HCT116 (cell line): ENCODE data around the gene RBM20. TPM values are rescaled to one million over a fixed set of nuclear protein-coding genes. Genes with fewer than 3 reads are reported as not detected.

Experiments used
- ATAC-seq: fragments of 200-7000 bp; cut with Tn5 transposase; 2 replicates; pipeline ENCODE4 v1.9.1; 2020; ENCODE audit warnings: mild to moderate bottlenecking, moderate library complexity
- BruUV-seq: library from RNA; stranded (reverse); fragments of 400-500 nt; replicated peaks from 2 replicates; lab custom pipeline; 2021; lab: Mats Ljungman, UMichigan
- CTCF ChIA-PET: fragments of 300-600 bp; sonication (Branson Sonifier 250); formaldehyde crosslinking; loops from one replicate; lab custom pipeline; 2021; ENCODE audit warnings: antibody characterized with exemption; lab: Charles Lee
- POLR2A ChIA-PET: fragments of 300-600, 350-600 bp; sonication (Branson Sonifier 250); formaldehyde crosslinking; loops from one replicate; lab custom pipeline; 2021; ENCODE audit warnings: antibody characterized with exemption; lab: Charles Lee
- RAD21 ChIA-PET, 2 experiments: fragments of 300-600 bp; sonication (Branson Sonifier 250); formaldehyde crosslinking; loops; one replicate each; lab custom pipeline; 2023; ENCODE audit warnings: low total read pairs in 2 of 2; ENCODE audit not compliant: uncharacterized antibody in 2 of 2, unreplicated experiment in 2 of 2, low non-redundant PET in 1 of 2; lab: Charles Lee
- DNase-seq: peaks from one replicate; pipeline ENCODE4 v3.0.0-alpha.2; 2010; ENCODE audit warnings: low read depth, low spot score
- H2AFZ ChIP-seq: fragments of 200-600 bp; shearing (Covaris generic), sonication (generic); 2 replicates; pipeline ENCODE4 v1.6.1; 2017; ENCODE audit warnings: low read depth, mixed run types, mixed read lengths, antibody characterized with exemption, low read length; ENCODE audit not compliant: poor library complexity, severe bottlenecking
- H3K27ac ChIP-seq: 2 replicates; pipeline ENCODE4 v1.5.1; 2012; ENCODE audit warnings: low read depth, low read length
- H3K27me3 ChIP-seq: fragments of 200-600 bp; sonication (generic); 2 replicates; pipeline ENCODE4 v1.6.1; 2016; ENCODE audit warnings: mixed run types, low read length, mixed read lengths; ENCODE audit not compliant: insufficient read depth
- H3K36me3 ChIP-seq, 2 experiments: fragments of 200-500 bp in 1 of 2; fragments of 200-600 bp in 1 of 2; sonication (Bioruptor generic) in 1 of 2; sonication (generic) in 1 of 2; 2 replicates each; pipeline versions ENCODE4 v1.5.1 to v1.6.1; 2014 to 2016; ENCODE audit warnings: low read length in 2 of 2, inconsistent platforms in 1 of 2, mixed read lengths in 1 of 2, mixed run types in 1 of 2; ENCODE audit not compliant: insufficient read depth in 2 of 2, control insufficient read depth in 1 of 2
- H3K4me1 ChIP-seq, 2 experiments: fragments of 200-600 bp in 1 of 2; sonication (generic) in 1 of 2; 2 replicates each; pipeline versions ENCODE4 v1.5.1 to v1.6.1; 2012 to 2017; ENCODE audit warnings: low read length in 2 of 2, inconsistent platforms in 1 of 2, mild to moderate bottlenecking in 1 of 2, mixed read lengths in 1 of 2, mixed run types in 1 of 2, moderate library complexity in 1 of 2; ENCODE audit not compliant: insufficient read depth in 2 of 2, control insufficient read depth in 1 of 2
- H3K4me2 ChIP-seq: fragments of 200-600 bp; sonication (generic); 2 replicates; pipeline ENCODE4 v1.6.1; 2017; ENCODE audit warnings: mixed run types, low read length, mixed read lengths
- H3K4me3 ChIP-seq, 2 experiments: fragments of 200-600 bp in 1 of 2; sonication (generic) in 1 of 2; replicated peaks in 1 of 2; 2 replicates each; pipeline ENCODE4 v1.5.1; 2011 to 2016; ENCODE audit warnings: low read length in 2 of 2, control low read depth in 1 of 2, low read depth in 1 of 2, mild to moderate bottlenecking in 1 of 2, mixed read lengths in 1 of 2, mixed run types in 1 of 2
- H3K79me2 ChIP-seq: fragments of 200-600 bp; sonication (generic); 2 replicates; pipeline ENCODE4 v1.6.1; 2017; ENCODE audit warnings: mild to moderate bottlenecking, mixed run types, low read length, moderate library complexity, mixed read lengths; ENCODE audit not compliant: insufficient read depth
- H3K9ac ChIP-seq: fragments of 200-600 bp; sonication (generic); 2 replicates; pipeline ENCODE4 v1.6.1; 2016; ENCODE audit warnings: low read length, mixed read lengths
- H3K9me2 ChIP-seq: fragments of 200-600 bp; sonication (generic), shearing (Covaris generic); 2 replicates; pipeline ENCODE4 v1.6.1; 2017; ENCODE audit warnings: mixed run types, mild to moderate bottlenecking, moderate library complexity; ENCODE audit not compliant: insufficient read depth
- H3K9me3 ChIP-seq, 2 experiments: fragments of 200-500 bp in 1 of 2; fragments of 200-600 bp in 1 of 2; sonication (Bioruptor generic) in 1 of 2; sonication (generic) in 1 of 2; 2 replicates each; pipeline ENCODE4 v1.6.1; 2014 to 2017; ENCODE audit warnings: low read length in 2 of 2, mixed read lengths in 2 of 2, inconsistent platforms in 1 of 2, low read depth in 1 of 2, mild to moderate bottlenecking in 1 of 2, mixed run types in 1 of 2, moderate library complexity in 1 of 2; ENCODE audit not compliant: control insufficient read depth in 1 of 2, insufficient read depth in 1 of 2
- H4K20me1 ChIP-seq: fragments of 200-600 bp; sonication (generic), shearing (Covaris generic); 2 replicates; pipeline ENCODE4 v1.6.1; 2017; ENCODE audit warnings: mixed run types, mild to moderate bottlenecking, moderate library complexity; ENCODE audit not compliant: insufficient read depth
- CBX3 ChIP-seq: IDR thresholded peaks from 2 replicates; pipeline ENCODE4 v1.6.1; 2012; ENCODE audit warnings: low read depth
- CEBPB ChIP-seq: IDR thresholded peaks from 2 replicates; pipeline ENCODE4 v1.6.1; 2012; ENCODE audit warnings: low read depth
- CTCF ChIP-seq, 3 experiments: fragments of 200-600 bp in 1 of 3; sonication (generic) in 1 of 3; IDR thresholded peaks in 2 of 3; conservative IDR thresholded peaks in 1 of 3; 2 replicates each; pipeline ENCODE4 v1.5.1; 2012 to 2017; ENCODE audit warnings: low read depth in 2 of 3, low read length in 2 of 3, antibody characterized with exemption in 1 of 3, borderline replicate concordance in 1 of 3, control low read depth in 1 of 3, mild to moderate bottlenecking in 1 of 3, mixed read lengths in 1 of 3, mixed run types in 1 of 3, moderate library complexity in 1 of 3; ENCODE audit not compliant: insufficient read depth in 1 of 3
- EGR1 ChIP-seq: IDR thresholded peaks from 2 replicates; pipeline ENCODE4 v1.6.1; 2012; ENCODE audit warnings: low read depth
- ELF1 ChIP-seq: IDR thresholded peaks from 2 replicates; pipeline ENCODE4 v1.6.1; 2012; ENCODE audit warnings: low read depth, borderline replicate concordance
- EZH2 ChIP-seq: fragments of 200-600 bp; sonication (generic); IDR thresholded peaks from 2 replicates; pipeline ENCODE4 v1.6.1; 2017; ENCODE audit warnings: antibody characterized with exemption, mixed run types
- EZH2phosphoT487 ChIP-seq: fragments of 200-600 bp; IDR thresholded peaks from 2 replicates; pipeline ENCODE4 v1.6.1; 2018; ENCODE audit warnings: antibody characterized with exemption, borderline replicate concordance
- FOSL1 ChIP-seq: IDR thresholded peaks from 2 replicates; pipeline ENCODE4 v1.6.1; 2012; ENCODE audit warnings: low read depth
- POLR2AphosphoS5 ChIP-seq: IDR thresholded peaks from 2 replicates; pipeline ENCODE4 v1.6.1; 2011; ENCODE audit warnings: mild to moderate bottlenecking, low read depth, low read length, moderate library complexity
- SIN3A ChIP-seq: IDR thresholded peaks from 2 replicates; pipeline ENCODE4 v1.6.1; 2012; ENCODE audit warnings: low read depth
- SP1 ChIP-seq: IDR thresholded peaks from 2 replicates; pipeline ENCODE4 v1.6.1; 2012; ENCODE audit warnings: low read depth
- SRF ChIP-seq: IDR thresholded peaks from 2 replicates; pipeline ENCODE4 v1.6.1; 2012; ENCODE audit warnings: low read depth
- TCF7L2 ChIP-seq: IDR thresholded peaks from 2 replicates; pipeline ENCODE4 v1.7.0; 2011; ENCODE audit warnings: borderline replicate concordance, inconsistent platforms; ENCODE audit not compliant: insufficient read depth, insufficient read length; ENCODE audit errors: extremely low read depth
- YY1 ChIP-seq: IDR thresholded peaks from 2 replicates; pipeline ENCODE4 v1.6.1; 2011; ENCODE audit warnings: low read length, low read depth, moderate library complexity, mild to moderate bottlenecking; ENCODE audit not compliant: insufficient replicate concordance; ENCODE audit errors: extremely low read depth
- ZBTB33 ChIP-seq: IDR thresholded peaks from 2 replicates; pipeline ENCODE4 v1.6.1; 2011; ENCODE audit warnings: mild to moderate bottlenecking, low read length, moderate library complexity; ENCODE audit not compliant: insufficient replicate concordance; ENCODE audit errors: extremely low read depth
- ZNF274 ChIP-seq: fragments of 200-500 bp; sonication (Bioruptor generic); IDR thresholded peaks from 2 replicates; pipeline ENCODE4 v1.6.1; 2014; ENCODE audit warnings: mild to moderate bottlenecking, low read depth, low read length, inconsistent platforms
- intact Hi-C: fragments of 100-400 bp; cut with micrococcal nuclease; formaldehyde crosslinking; loops from 2 replicates; pipeline ENCODE4 v1.10.0; 2022
- total RNA-seq: library from RNA; stranded (reverse); gene quantifications from one replicate; pipeline ENCODE4 v1.2.1, GENCODE V29; 2021; ENCODE audit not compliant: unreplicated experiment

RBM20 gene
- total RNA-seq, 1 experiment from 2014 or later, result 2.0 TPM

GRCh38 chr10:110777661-110778060 is 133.5 kb downstream of the RBM20 start:
- ATAC-seq (no peak), DNase-seq (no peak)
- Histone ChIP-seq H3K9me2 (no peaks in the 10 kb centered on the region), H3K9ac (no peak overlapping the region), H3K36me3 (no peaks in the 10 kb centered on the region), H3K9me3 (no peaks in the 10 kb centered on the region), H4K20me1 (no peaks in the 10 kb centered on the region), H3K4me3 (no peak overlapping the region), H3K79me2 (no peaks in the 10 kb centered on the region), H3K4me2 (no peak overlapping the region), H3K27ac (no peak overlapping the region), H3K27me3 (no peaks in the 10 kb centered on the region), H2AFZ (no peak overlapping the region), H3K4me1 (peaks cover 32 to 35% of the 10 kb centered on the region in 2 experiments)
- TF ChIP-seq EZH2phosphoT487 (no peak), SIN3A (no peak), CTCF (IDR thresholded peaks at IDR 0.05 in 2 of 3, conservative IDR thresholded peaks at IDR 0.05 in 1 of 3; ENCODE audit: borderline replicate concordance in 1 of 3, insufficient read depth in 1 of 3, low read depth in 2 of 3, low read length in 2 of 3) (no peak), ELF1 (no peak), ZNF274 (no peak), SP1 (no peak), CEBPB (no peak), SRF (no peak), EGR1 (no peak), CBX3 (no peak), EZH2 (no peak), FOSL1 (no peak), POLR2AphosphoS5 (no peak), ZBTB33 (no peak), TCF7L2 (no peak), YY1 (no peak)
- RAD21 ChIA-PET, result no interaction called here
- BruUV-seq, result no TSS peak
- intact Hi-C loops, result no loop called here
- POLR2A ChIA-PET, result no interaction called here
- CTCF ChIA-PET, result no interaction called here
